Activated naive CD8-positive, alpha-beta T cell treated with anti-CD3 and anti-CD28 coated beads, Interleukin-2, amount 50 U/mL, for 24 hours (primary cell): Measurements from ENCODE around the gene MRAS.
"Not testable (repeated sequence)": the region's sequence is repeated elsewhere in the genome, so short reads cannot be mapped to it uniquely, and the experiment has no call there.

Experiments used
- ATAC-seq: fragments of 150-1000 bp; cut with Tn5 transposase; one replicate; pipeline ENCODE4 v1.10.0; 2021
- DNase-seq: peaks from one replicate; pipeline ENCODE4 v3.0.0; 2021
- H3K27ac Mint-ChIP-seq: one replicate; pipeline ENCODE4 v1.8.0; 2021; ENCODE audit warnings: mild to moderate bottlenecking, mixed read lengths
- H3K27me3 Mint-ChIP-seq: one replicate; pipeline ENCODE4 v1.8.0; 2021; ENCODE audit warnings: mixed read lengths
- H3K36me3 Mint-ChIP-seq: one replicate; pipeline ENCODE4 v1.8.0; 2021; ENCODE audit warnings: low read depth, mixed read lengths
- H3K4me1 Mint-ChIP-seq: one replicate; pipeline ENCODE4 v1.8.0; 2021; ENCODE audit warnings: mixed read lengths
- H3K4me3 Mint-ChIP-seq: one replicate; pipeline ENCODE4 v1.8.0; 2021; ENCODE audit warnings: mild to moderate bottlenecking, moderate library complexity, mixed read lengths
- H3K9me3 Mint-ChIP-seq: one replicate; pipeline ENCODE4 v1.8.0; 2021; ENCODE audit warnings: mixed read lengths

Gene MRAS

DNA sequence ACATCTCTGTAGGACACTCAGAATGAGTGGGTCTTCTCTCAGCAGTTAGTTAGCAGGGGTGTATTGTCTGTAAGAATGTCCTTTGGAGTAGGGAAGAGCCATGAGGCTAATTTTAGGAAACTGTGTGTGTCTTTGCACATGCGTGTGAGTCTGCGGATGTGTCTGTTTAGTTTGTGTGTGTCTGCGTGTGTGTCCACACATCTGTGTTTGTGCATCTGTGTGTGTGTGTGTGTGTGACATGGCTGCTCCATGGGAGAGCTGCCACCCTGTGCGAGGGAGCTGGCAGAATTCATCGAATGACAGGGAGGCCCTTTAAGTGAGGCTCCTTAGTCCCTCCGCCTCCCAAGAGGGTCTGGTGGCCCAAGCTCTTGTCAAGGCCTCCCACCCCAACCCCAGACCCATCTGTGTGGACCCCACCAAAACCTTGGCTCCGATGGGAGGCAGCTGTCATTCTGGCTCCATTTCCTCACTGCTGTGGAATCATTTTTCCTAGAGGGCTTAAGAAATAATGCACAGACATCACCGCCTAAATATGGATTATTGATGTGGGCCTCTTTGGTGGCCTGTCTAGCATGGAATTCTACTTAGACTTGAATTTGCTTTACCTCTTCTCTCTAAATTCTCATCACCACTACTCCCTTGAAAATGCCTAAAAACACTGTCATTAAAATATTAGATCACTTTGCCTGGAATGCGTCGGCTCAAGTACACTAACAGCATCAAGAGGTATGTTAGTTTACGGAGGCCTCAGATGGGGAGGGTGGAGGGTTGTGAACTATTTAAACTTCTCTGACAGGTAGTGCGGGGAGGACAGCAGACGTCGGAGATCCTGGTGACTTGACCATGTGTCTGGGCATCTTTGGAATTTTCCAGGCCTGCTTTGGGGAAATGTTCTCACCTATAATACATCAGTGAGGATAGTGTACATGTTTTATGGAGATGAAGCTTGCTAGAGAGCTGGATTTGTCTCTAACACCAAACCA is 95.4 kb downstream of the MRAS start:
- Mint-ChIP-seq H3K9me3 (no peaks in the 10 kb centered on the region), H3K4me3 (no peak overlapping the region), H3K36me3 (no peaks in the 10 kb centered on the region), H3K27me3 (no peaks in the 10 kb centered on the region), H3K4me1 (no peaks in the 10 kb centered on the region), H3K27ac (no peak overlapping the region)
- ATAC-seq (no peak), DNase-seq (no peak)

DNA sequence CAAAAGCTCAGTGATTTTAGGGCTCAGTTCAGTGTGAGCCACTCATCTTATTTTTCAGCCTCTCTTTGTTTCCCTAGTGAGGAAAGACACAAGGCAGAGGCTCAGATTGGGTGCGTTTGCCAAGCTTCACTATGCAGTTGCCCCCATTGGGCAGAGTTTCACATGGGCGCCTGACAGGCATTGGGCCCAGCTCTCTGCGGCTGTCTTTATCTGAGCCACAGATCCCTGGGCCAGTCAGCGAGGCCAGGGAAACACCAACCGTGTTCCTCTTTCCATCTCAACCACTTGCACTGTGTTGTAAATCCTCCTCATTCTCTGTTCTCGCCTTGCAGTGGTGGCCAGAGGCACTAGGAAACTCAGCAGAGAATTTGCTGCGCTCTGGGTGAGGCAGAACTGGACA is 96.9 kb downstream of the MRAS start:
- no peaks in the 10 kb centered on the region for H3K4me1 Mint-ChIP-seq
- no peak for ATAC-seq
- no peak for DNase-seq
- no peak overlapping the region for H3K4me3 Mint-ChIP-seq
- H3K27ac Mint-ChIP-seq, result no peak overlapping the region
- no peaks in the 10 kb centered on the region for H3K27me3 Mint-ChIP-seq
- no peaks in the 10 kb centered on the region for H3K9me3 Mint-ChIP-seq
- H3K36me3 Mint-ChIP-seq, result no peaks in the 10 kb centered on the region

DNA sequence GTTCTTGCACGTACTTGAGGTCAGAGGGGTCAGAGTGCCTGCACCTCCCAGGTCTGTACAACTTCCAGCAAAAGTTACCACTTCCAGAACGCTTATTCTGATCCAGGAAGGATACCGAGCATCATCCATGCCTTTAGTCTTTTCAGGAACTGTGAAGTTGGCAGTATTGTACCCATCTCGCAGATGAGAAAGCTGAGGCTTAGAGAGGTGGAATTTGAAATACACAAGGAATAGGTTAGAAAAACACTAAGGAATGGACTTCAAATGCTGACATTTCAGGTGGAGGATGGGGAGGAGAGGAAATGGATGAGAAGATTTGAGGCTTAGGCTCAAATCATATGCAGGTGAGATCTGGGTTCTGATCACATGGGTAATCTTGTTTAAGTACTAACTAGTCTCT is 97.3 kb downstream of the MRAS start:
- H3K9me3 Mint-ChIP-seq, result no peaks in the 10 kb centered on the region
- no peaks in the 10 kb centered on the region for H3K36me3 Mint-ChIP-seq
- ATAC-seq (no peak), DNase-seq (no peak)
- no peaks in the 10 kb centered on the region for H3K4me1 Mint-ChIP-seq
- no peaks in the 10 kb centered on the region for H3K27me3 Mint-ChIP-seq
- no peak overlapping the region for H3K27ac Mint-ChIP-seq
- H3K4me3 Mint-ChIP-seq, result no peak overlapping the region

DNA sequence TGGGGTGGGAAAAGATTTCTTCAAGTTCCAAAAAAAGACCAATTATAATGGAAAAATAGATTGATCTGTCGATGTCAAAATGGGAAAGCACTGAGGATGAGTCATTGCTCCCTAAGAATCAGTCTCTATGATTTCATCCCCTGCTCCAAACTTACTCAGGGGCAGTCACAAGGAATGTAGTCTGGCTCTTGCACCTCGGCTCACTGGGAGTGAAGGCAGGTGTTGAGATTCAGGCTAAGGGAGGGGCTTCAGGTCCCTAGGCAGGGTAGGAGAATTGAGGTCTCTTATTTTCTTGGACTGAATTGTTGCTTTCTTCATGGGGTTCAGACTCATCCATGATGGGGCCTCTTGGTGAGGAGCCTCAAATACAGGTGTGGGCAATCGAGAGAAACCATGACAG is 100.3 kb downstream of the MRAS start:
- H3K9me3 Mint-ChIP-seq, result no peaks in the 10 kb centered on the region
- no peak overlapping the region for H3K27ac Mint-ChIP-seq
- no peaks in the 10 kb centered on the region for H3K4me1 Mint-ChIP-seq
- DNase-seq, result no peak
- no peak overlapping the region for H3K4me3 Mint-ChIP-seq
- ATAC-seq, result no peak
- H3K36me3 Mint-ChIP-seq, result no peaks in the 10 kb centered on the region
- no peaks in the 10 kb centered on the region for H3K27me3 Mint-ChIP-seq

DNA sequence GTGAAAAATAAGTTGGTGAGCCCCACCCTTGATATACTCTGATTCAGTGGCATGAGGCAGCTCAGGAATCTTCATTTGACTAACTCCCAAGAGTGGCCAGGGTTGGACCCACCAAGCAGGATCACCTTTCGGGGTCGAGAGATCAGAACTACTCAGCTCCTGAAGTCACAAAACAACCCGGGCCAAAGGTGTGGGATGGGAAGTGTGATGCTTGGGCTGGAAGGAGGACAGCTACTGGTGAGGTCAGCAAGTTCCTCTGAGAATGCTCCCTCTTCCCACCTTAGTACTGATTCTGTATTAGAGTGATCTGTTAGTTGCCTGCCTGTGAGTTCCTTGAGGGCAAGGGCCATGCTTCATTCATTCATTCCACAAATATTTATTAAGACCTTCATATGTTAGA is 101.1 kb downstream of the MRAS start:
- Mint-ChIP-seq H3K36me3 (no peaks in the 10 kb centered on the region), H3K4me3 (no peak overlapping the region), H3K4me1 (no peaks in the 10 kb centered on the region), H3K9me3 (no peaks in the 10 kb centered on the region), H3K27me3 (peaks cover 1% of the 10 kb centered on the region), H3K27ac (no peak overlapping the region)
- DNase-seq (no peak), ATAC-seq (no peak)

DNA sequence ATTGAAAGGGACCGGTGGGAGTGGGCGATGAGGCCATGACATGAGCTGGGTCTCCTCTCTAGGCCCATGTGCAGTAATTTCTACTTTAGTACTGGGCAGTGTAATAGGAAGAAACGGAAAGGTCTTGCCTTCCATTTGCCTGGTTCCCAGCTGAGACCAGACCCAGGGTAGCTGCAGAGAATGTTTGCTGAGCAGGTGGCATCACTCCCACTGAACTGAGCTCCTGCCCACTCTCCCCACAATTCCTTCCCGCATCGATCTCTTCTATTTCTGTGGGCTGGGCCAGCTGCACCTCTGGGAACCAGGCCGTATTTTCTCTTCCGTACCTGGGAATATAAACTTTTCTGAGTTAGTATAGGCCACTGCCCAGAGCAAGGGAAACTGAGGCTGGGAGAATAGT is 101.8 kb downstream of the MRAS start:
- Mint-ChIP-seq H3K9me3 (no peaks in the 10 kb centered on the region), H3K4me3 (no peak overlapping the region), H3K36me3 (no peaks in the 10 kb centered on the region), H3K4me1 (no peaks in the 10 kb centered on the region), H3K27ac (no peak overlapping the region), H3K27me3 (peaks cover 1% of the 10 kb centered on the region)
- no peak for DNase-seq
- no peak for ATAC-seq

DNA sequence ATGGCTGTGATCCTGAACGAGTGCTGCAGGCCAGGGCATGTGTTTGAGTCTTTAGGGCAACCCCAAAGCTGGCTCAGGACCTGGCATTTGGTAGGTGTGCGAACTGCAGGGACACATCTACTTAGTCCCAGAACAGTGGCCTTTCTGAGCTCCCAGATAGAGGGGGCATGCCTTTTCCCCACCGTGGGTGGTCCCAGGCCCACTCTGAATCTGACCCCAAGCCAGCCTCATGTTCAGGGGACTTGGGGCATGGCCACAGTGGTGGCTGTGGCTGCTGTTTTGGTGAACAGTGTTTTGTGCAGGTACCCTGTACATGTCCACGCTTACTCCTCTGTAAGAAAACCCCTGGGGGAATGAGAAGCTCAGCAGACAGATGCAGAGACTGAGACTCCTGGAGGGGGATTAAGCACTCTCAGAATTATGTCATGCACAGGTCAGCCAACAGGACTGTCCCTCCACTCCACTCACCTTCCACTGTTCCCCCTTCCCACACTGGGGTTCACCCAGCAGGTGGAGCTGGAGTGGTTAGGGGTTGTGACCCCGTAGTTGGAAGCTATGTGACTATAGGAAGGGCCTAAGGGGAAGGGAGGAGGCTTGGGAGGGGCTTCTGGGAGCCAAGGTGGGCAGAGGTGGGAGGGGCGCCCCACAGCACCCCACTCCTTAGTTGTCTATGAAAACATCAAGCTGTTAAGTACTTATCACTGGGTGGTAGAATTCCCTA is 102.5 kb downstream of the MRAS start:
- H3K9me3 Mint-ChIP-seq, result no peaks in the 10 kb centered on the region
- no peaks in the 10 kb centered on the region for H3K36me3 Mint-ChIP-seq
- no peak overlapping the region for H3K4me3 Mint-ChIP-seq
- H3K27ac Mint-ChIP-seq, result no peak overlapping the region
- H3K27me3 Mint-ChIP-seq, result peaks cover 1% of the 10 kb centered on the region
- ATAC-seq, result no peak
- H3K4me1 Mint-ChIP-seq, result no peaks in the 10 kb centered on the region
- no peak for DNase-seq

DNA sequence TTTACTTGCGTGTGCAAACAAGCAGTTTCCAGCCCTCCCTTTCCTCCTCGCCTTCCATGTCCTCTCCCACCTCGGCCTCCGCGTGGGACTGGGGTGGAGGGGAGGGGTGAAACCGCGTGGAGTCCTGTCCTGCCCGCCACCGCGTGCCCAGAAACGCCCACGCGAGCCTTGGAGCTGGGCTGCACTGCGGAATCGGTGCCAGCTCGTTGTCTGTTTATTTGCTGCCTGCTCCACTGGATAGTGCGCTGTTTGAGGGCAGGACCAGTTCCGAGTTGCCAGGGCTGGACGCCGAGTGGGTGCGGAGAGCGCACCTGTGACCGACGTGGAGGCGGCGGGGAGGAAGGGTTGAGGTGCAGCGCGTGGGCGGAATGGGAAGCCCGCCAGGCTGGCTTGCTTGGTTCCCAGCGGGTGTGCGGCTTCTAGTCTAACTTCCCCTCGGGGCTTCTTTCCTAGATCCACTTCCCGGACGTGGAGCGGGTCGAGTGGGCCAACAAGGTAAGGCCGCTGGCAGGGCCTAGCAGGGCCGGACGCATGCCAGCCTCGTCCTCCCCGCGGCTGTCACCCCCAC is 103.3 kb downstream of the MRAS start:
- DNase-seq (no peak), ATAC-seq (no peak)
- no peaks in the 10 kb centered on the region for H3K36me3 Mint-ChIP-seq
- H3K4me1 Mint-ChIP-seq, result no peaks in the 10 kb centered on the region
- H3K9me3 Mint-ChIP-seq, result no peaks in the 10 kb centered on the region
- peaks cover 1% of the 10 kb centered on the region for H3K27me3 Mint-ChIP-seq
- H3K27ac Mint-ChIP-seq, result no peak overlapping the region
- no peak overlapping the region for H3K4me3 Mint-ChIP-seq

DNA sequence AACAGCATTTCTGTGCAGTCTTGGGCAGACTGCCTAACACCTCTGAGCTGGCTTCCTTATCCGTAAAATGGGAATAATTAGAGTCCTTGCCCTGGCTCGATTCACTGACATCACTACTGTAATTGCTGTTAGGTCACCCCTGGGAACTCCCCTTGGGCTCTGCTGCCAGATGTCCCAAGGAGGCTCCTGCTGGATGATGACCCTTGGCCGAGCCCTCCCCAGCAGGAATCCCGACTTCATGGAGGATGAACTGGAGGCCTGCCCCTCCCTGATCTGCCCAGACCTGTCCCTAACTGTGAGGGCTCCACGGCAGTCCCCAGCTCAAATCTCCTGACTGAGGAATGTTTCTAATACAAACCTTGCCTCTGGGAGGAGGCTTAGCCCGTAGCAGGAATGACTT is 104.1 kb downstream of the MRAS start:
- DNase-seq (no peak), ATAC-seq (no peak)
- H3K27ac Mint-ChIP-seq, result no peak overlapping the region
- peaks cover 1% of the 10 kb centered on the region for H3K27me3 Mint-ChIP-seq
- no peaks in the 10 kb centered on the region for H3K36me3 Mint-ChIP-seq
- H3K4me3 Mint-ChIP-seq, result no peak overlapping the region
- H3K9me3 Mint-ChIP-seq, result no peaks in the 10 kb centered on the region
- no peaks in the 10 kb centered on the region for H3K4me1 Mint-ChIP-seq

DNA sequence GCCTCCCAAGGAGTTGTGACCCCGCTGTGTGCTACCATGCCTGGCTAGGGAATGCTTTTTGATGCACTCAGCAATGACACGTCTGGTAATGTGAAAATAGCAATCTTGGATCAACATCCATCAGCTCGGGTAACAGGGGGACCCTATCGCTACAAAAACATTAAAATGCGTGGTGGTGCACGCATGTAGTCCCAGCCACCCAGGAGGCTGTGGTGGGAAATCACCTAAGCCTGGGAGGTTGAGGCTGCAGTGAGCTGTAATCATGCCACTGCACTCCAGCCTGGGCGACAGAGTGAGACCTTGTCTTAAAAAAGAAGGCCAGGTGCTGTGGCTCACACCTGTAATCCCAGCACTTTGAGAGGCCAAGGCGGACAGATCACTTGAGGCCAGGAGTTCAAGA is 105.6 kb downstream of the MRAS start:
- H3K9me3 Mint-ChIP-seq, H3K4me3 Mint-ChIP-seq, H3K4me1 Mint-ChIP-seq, H3K27ac Mint-ChIP-seq, DNase-seq, ATAC-seq, H3K36me3 Mint-ChIP-seq, H3K27me3 Mint-ChIP-seq: not testable (repeated sequence)
